GM21367 (cell line): ENCODE results near the gene DHRSX.
"Not testable (repeated sequence)": the region's sequence is repeated elsewhere in the genome, so short reads cannot be mapped to it uniquely, and the experiment has no call there.

Experiments used
- ATAC-seq: cut with Tn5 transposase; IDR thresholded peaks from one replicate; pipeline ENCODE4 v1.9.1; 2021; ENCODE audit not compliant: unreplicated experiment

DHRSX gene

GRCh38 chrX:2226182-2226581 is 274.6 kb downstream of the DHRSX start:
- ATAC-seq, result no peak

- no peak for ATAC-seq
Observed at GRCh38 chrX:2224597-2225235, 276.1 kb downstream of the DHRSX start.

DNA sequence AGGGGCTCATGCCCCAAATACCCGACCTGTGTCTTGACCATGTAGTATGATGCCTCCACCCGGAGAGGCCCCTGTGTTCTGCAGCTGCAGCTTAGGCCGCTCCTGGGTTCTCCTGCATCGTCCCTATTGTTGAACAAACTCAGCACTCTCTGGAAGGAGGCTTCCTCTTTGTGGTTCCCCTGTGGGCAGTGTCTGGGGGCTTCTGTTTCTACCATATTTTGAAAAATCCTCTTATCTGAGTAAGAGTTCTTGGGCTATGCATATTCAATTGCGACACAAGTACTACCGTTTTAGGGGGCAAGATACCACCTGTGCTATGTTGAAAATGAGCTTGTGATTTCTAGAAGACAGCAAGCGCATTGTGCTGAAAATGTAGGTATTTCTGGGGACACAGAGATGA is 276.6 kb downstream of the DHRSX start:
- no peak for ATAC-seq

DNA sequence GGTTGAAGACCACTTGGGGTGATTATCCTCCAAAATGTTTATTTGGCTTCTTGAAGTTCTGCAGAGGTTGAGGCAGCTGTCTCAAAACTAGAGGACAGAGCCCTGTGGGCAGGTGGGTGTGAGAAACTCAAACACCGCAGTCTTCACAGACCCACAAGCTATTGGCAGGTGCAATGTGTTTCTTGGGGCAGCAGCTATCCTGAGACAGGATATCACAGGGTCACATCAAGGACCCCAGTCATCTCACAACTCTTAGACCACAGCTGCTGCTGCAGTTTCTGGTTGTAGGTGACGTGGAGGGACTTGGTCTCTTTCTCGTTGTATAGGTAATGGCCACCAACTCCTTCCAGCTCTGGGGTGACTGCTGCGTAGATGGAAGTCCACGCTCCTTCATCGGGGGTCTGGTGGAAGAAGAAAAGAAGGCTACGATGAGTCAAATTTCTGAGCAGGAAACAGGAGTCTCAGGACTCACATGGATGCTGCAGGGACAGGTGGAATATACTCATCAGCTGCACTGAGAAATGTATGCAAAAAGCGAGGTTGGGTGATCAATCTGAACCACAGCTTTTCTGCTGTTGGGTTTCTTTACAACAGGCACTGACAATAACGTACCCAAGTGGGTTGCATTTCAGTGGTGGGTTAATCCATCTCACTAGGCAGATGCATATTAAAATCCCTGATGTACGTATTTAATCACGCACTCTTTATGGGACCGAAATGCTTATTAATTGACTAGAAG is 279.8 kb downstream of the DHRSX start:
- no peak for ATAC-seq

DNA sequence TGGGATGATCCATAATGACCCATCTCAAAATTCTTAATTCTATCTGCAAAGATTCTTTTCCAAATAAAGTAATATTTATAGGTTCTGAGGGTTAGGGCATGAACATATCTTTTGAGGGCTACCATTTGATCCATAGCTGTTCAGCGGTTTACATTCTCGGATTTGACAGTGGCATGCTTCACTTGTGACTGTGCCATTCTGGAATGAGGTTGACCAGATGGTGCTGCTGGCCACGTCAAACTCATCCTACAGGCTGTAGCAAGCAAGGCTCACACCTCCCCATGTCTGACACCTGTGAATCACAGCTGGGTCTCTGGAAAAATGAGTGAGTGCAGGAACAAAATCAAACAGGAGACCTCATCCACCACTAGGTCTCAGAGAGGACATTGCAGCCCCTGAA is 280.5 kb downstream of the DHRSX start:
- ATAC-seq, result no peak

GRCh38 chrX:2214138-2214823 is 286.5 kb downstream of the DHRSX start:
- ATAC-seq, result not testable (repeated sequence)

- ATAC-seq, result not testable (repeated sequence)
Observed at GRCh38 chrX:2211667-2212066, 289.1 kb downstream of the DHRSX start.

- ATAC-seq, result no peak
Observed at GRCh38 chrX:2193273-2193592, 307.5 kb downstream of the DHRSX start.

DNA sequence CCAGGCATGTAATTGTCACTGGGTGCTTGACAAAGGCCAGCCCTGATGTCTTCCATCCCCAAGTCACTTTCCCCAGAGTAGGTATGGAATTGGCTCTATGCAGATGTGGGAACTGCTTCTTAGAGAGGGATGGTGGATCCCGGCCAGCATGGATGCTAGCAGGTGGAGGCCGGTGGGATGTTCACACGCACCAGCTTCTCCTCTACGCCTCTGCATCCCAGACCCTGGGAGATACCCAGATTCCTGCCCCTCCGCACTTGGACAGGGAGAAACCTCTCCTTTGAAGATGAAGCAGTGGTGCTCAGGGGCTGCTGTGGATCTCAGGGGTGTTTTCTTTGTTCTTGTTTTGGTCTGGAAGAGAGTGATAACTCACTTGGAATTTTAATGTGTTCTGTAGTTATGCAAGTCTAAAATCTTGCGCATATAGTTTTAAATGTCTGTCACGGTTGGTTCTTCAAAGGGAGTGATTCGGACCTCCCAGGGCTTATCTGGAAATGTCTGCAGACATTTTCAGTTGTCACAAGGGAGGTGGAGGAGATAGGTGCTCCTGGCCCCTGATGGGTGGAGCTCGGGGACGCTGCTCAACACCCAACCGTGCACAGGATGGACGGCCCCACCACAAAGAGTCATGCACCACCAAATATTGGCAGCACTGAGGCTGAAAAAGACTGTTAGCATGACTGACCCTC is 308.0 kb downstream of the DHRSX start:
- no peak for ATAC-seq

DNA sequence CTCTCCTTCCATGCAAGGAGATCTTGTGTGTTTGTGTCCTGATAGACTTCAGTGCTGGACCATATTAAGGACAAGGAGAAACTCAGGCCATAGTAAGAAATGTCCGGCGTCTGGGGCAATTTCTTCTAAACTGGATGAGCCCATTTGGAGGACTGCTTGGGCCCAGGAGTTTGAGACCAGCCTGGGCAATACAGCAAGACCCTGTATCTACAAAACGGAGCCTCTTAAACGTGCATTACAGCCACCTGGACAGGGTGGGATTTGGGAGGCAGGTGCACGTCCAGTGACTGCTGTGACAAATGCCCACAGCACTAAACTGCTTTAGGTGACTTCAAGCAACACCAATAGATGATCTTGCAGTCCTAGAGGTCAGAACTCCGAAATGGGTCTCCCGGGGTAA is 311.9 kb downstream of the DHRSX start:
- ATAC-seq, result no peak

GRCh38 chrX:2188330-2188792 is 312.4 kb downstream of the DHRSX start:
- no peak for ATAC-seq

DNA sequence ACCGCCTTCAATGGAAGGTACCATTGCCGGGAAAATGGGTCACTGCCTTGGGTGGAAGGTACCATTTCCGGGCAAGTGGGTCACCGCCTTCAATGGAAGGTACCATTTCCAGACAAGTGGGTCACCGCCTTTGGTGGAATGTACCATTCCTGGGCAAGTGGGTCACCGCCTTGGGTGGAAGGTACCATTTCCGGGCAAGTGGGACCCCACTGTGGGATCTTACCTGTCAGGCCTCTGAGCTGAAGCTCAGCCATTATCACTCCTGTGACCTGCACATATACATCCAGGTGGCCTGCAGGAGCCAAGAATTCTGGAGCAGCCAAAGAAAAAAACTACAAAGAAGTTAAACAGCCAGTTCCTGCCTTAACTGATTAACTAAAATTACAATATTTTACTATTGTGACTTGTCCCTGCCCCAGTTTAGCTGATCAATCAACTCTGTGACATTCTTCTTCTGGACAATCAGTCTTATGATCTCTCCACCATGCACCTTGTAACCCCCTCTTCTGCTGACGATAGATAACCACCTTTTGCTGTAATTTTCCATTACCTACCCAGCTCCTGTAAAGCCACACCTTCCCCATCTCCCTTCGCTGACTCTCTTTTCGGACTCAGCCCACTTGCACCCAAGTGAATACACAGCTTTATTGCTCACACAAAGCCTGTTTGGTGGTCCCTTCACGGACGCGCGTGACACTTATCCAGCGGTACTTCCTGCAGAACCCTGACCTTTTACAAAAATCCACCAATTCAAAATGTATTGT is 313.2 kb downstream of the DHRSX start:
- no peak for ATAC-seq

DNA sequence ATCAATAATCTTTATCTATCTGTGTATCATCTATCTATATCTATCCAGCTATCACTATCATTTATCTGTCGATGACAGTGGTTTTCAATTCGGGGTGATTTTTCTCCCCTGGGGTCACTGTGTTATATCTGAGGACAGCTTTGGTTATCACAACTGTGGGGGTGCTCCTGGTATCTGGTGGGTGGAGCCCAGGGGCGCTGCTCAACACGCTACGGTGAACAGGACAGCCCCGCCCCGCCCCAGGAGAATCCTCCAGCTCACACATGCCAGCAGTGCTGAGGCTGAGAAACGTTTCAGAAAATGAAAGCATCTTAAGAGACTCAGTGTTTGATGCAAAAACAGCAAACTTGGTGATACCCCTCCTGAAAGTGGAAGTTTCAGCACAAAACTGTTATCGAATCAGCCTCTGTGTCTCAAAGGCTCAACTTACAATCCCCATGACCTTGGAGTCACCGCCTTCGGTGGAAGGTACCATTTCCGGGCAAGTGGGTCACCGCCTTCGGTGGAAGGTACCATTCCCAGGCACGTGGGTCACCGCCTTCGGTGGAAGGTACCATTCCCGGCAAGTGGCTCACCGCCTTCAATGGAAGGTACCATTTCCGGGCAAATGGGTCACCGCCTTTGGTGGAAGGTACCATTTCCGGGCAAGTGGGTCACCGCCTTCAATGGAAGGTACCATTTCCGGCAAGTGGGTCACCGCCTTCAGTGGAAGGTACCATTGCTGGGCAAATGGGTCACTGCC is 315.3 kb downstream of the DHRSX start:
- ATAC-seq, result no peak

DNA sequence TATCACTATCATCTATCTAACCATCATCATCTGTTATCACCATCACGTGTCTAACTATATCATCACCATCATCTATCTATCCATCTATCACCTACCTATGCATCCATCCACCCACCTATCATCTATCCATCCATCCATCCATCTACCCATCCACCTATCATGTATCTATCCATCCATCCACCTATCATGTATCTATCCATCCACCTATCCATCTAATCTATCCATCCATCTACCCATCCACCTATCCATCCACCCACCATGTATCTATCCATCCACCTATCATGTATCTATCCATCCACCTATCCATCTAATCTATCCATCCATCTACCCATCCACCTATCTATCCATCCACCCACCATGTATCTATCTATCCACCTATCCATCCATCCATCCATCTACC is 316.7 kb downstream of the DHRSX start:
- no peak for ATAC-seq

DNA sequence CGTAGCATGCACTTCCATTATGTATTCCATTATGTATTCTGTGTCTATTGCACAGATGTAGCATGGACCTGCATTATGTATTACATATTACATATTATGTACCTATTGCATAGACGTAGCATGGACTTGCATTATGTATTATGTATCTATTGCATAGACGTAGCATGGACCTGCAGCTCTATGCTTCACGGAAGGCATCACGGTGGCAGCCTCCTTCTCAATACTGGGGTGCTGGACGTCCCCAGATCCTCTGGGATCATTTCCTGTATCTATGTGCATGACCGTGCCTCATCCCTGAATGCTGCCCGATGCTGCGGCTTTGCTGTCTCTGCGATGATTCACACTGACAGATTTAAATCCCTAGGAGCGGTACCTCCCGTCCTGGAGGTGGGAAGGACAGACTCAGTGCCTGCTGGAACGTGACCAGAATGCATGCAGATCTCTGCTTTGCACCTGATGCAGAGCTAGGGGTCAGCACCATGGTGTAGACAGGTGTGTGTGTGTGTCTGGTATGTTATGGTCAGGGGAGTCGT is 317.5 kb downstream of the DHRSX start:
- ATAC-seq, result no peak

DNA sequence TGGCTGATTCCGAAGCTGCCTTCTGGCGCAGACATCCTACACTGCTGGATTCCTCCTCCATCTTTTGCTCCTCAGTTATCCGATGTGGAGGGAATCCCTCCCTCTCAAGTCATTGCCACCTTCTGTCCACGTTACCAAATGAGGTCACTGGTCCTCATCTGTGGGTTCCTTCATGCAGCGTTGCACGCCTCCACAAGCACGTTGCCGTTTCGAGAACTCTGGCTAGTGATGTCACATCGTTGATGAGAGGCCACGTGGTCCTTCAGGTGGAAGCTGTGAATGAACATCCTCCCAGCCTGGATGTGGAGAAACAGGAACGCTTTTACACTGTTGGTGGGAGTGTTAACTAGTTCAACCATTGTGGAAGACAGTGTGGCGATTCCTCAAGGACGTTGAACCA is 323.2 kb downstream of the DHRSX start:
- no peak for ATAC-seq

- no peak for ATAC-seq
Observed at GRCh38 chrX:2176733-2177132, 324.0 kb downstream of the DHRSX start.

- ATAC-seq, result no peak
Observed at GRCh38 chrX:2176274-2176673, 324.5 kb downstream of the DHRSX start.

DNA sequence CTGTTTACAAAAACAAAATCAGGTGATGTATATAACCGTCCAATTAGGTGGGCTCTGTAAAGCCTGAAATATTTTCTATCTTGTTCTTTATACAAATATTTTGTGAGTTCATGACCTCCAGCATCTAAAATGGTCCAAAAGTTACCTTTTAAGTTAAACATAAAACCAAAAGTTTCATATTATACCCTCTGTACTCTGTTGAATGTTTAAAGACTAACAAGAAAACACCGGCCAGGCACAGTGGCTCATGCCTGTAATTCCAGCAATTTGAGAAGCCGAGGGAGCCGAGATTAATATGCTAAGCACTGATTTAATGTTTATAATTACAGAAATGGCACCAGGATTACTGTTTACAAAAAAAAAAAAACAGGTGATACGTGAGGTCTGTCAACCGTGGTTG is 328.4 kb downstream of the DHRSX start:
- ATAC-seq, result no peak
